Measurements from ENCODE around the gene LRRFIP2.

- TF ChIP-seq CTCF (IDR thresholded peaks at IDR 0.05 in 4 of 5, conservative IDR thresholded peaks at IDR 0.05 in 1 of 5) = no peak
- no peak for TF ChIP-seq POLR2A (IDR thresholded peaks at IDR 0.05)
Observed at GRCh38 chr3:37210230-37210629, 35.8 kb upstream of the LRRFIP2 start.

Data from gastrocnemius medialis (tissue), 4 donors.